Stimulated activated CD4-positive, alpha-beta T cell treated with anti-CD3 and anti-CD28 coated beads, Interleukin-1b, Interleukin-23, amount 100 ng/mL, for 48 hours (primary cell): ENCODE data around the gene PNPLA5.

Experiments
- DNase-seq: peaks from one replicate; pipeline ENCODE4 v3.0.0-alpha.2; 2020

The PNPLA5 gene

GRCh38 chr22:43835736-43836135 lies 56.1 kb downstream of the PNPLA5 start:
- DNase-seq: no peak

GRCh38 chr22:43835166-43835565 lies 56.6 kb downstream of the PNPLA5 start:
- no peak for DNase-seq

- no peak for DNase-seq
Measured at GRCh38 chr22:43833286-43834240, 58.2 kb downstream of the PNPLA5 start.

GRCh38 chr22:43832393-43833265 lies 59.2 kb downstream of the PNPLA5 start:
- DNase-seq: no peak

- no peak for DNase-seq
Measured at GRCh38 chr22:43831561-43832392, 60.0 kb downstream of the PNPLA5 start.

GRCh38 chr22:43830931-43831560 lies 60.8 kb downstream of the PNPLA5 start:
- DNase-seq: no peak

- DNase-seq: no peak
Measured at GRCh38 chr22:43829904-43830851, 61.6 kb downstream of the PNPLA5 start.
